Measurements from ENCODE around the gene STAB2. TPM values are rescaled to one million over a fixed set of nuclear protein-coding genes. Genes with fewer than 3 reads are reported as not detected.

Gene STAB2
- polyA plus RNA-seq, 1 of the 3 experiments (the other 2 are of a cell fraction) = not detected

DNA sequence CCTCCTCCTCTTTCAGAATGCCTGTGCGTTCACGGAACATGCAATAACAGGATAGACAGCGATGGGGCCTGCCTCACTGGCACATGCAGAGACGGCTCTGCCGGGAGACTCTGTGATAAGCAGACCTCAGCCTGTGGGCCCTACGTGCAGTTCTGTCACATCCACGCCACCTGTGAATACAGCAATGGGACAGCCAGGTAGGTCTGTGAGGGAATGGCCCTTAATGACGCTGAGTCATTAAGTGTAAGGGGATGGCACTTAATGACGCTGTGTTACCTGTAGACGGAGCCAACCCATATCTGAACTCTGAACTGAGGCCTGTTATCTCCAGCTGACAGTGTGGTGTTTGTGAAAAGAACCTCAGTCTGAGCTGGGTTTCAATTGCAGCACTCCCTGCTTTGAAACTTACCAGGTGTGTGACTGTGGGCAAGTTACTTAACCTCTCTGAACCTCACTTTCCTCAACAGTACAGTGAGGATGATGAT, 86.9 kb downstream of the STAB2 start:
- H3K4me3 ChIP-seq (ENCODE audit: low read depth in 2 of 2, low read length in 1 of 2) = no peak overlapping the region
- H3K27me3 ChIP-seq (ENCODE audit: insufficient read depth) = no peaks in the 10 kb centered on the region
- no peaks in the 10 kb centered on the region for H3K36me3 ChIP-seq (replicated peaks in 1 of 2; ENCODE audit: control insufficient read depth in 1 of 2, insufficient read depth in 2 of 2, low read length in 1 of 2)
- no peak for DNase-seq
- POLR2A ChIA-PET = no interaction called here
- H3K9me2 ChIP-seq = no peaks in the 10 kb centered on the region
- TF ChIP-seq, protein P1, sequence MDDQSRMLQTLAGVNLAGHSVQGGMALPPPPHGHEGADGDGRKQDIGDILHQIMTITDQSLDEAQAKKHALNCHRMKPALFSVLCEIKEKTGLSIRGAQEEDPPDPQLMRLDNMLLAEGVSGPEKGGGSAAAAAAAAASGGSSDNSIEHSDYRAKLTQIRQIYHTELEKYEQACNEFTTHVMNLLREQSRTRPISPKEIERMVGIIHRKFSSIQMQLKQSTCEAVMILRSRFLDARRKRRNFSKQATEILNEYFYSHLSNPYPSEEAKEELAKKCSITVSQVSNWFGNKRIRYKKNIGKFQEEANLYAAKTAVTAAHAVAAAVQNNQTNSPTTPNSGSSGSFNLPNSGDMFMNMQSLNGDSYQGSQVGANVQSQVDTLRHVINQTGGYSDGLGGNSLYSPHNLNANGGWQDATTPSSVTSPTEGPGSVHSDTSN (IDR thresholded peaks at IDR 0.05) = no peak
- TF ChIP-seq FOXJ3 (CRISPR knock-in tag; IDR thresholded peaks at IDR 0.05) (no peak), SMC3 (IDR thresholded peaks at IDR 0.05; ENCODE audit: low read depth, low read length) (no peak), RFX5 (IDR thresholded peaks at IDR 0.05; ENCODE audit: low read length) (no peak), GABPA (IDR thresholded peaks at IDR 0.05; ENCODE audit: low read depth) (no peak)
- TF ChIP-seq, protein P2, sequence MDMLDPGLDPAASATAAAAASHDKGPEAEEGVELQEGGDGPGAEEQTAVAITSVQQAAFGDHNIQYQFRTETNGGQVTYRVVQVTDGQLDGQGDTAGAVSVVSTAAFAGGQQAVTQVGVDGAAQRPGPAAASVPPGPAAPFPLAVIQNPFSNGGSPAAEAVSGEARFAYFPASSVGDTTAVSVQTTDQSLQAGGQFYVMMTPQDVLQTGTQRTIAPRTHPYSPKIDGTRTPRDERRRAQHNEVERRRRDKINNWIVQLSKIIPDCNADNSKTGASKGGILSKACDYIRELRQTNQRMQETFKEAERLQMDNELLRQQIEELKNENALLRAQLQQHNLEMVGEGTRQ (IDR thresholded peaks at IDR 0.05; ENCODE audit: borderline replicate concordance, low read depth, low read length) = no peak
- no peaks in the 10 kb centered on the region for H3K79me2 ChIP-seq (ENCODE audit: insufficient read depth)
- H3K4me1 ChIP-seq (ENCODE audit: control insufficient read depth in 1 of 2, insufficient read depth in 2 of 2, low read depth in 1 of 2, low read length in 1 of 2) = peaks cover 0 to 12% of the 10 kb centered on the region in 2 experiments; a peak in 2 of 4 replicates
- CTCF ChIA-PET = no interaction called here
- H3F3A ChIP-seq (replicated peaks; ENCODE audit: insufficient read depth) = no peaks in the 10 kb centered on the region
- H3K4me2 ChIP-seq = no peak overlapping the region
- H4K20me1 ChIP-seq (ENCODE audit: insufficient read depth) = no peaks in the 10 kb centered on the region
- H2AFZ ChIP-seq (ENCODE audit: low read depth) = no peak overlapping the region
- H3K27ac ChIP-seq (ENCODE audit: low read depth in 2 of 2, low read length in 1 of 2) = no peak overlapping the region
- WGBS (ENCODE audit: low lambda C conversion rate) = 83% methylated on average over 5 of the region's 10 CpGs
- no peaks in the 10 kb centered on the region for H3K9me3 ChIP-seq
- no peak overlapping the region for H3K9ac ChIP-seq

DNA sequence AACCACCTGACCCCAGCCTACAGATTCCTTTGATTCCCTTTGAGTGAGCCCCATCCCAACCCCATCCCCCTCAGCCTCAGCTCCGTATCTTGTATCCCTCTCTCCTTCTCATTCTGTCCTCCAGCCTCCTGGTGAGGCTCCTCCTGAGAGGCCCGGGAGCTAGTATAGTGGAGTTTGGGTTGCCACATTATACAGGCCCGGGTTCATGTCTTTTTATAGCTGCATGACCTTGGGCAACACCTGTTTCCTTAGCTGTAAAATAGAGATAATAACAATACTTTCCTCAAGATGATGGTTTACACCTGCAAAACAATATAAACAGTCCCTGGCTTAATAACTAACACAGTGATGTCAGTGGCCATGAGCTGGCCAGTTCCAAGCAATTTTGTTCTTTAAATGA, 89.8 kb downstream of the STAB2 start:
- no peaks in the 10 kb centered on the region for H3K27me3 ChIP-seq (ENCODE audit: insufficient read depth)
- no peaks in the 10 kb centered on the region for H3K9me3 ChIP-seq
- POLR2A ChIA-PET = interaction anchor here (0.6 kb wide), 1 partner anchor 12 kb away, joined by 3 read pairs; no protein-coding TSS in a partner anchor
- H3K4me2 ChIP-seq = no peak overlapping the region
- TF ChIP-seq MEF2A (IDR thresholded peaks at IDR 0.05; ENCODE audit: borderline replicate concordance, low read depth) = no peak
- TF ChIP-seq CTCF (IDR thresholded peaks at IDR 0.05) = no peak
- TF ChIP-seq TAF1 (IDR thresholded peaks at IDR 0.05; ENCODE audit: borderline replicate concordance, low read depth, low read length) = no peak
- TF ChIP-seq FOSL2 (IDR thresholded peaks at IDR 0.05; ENCODE audit: borderline replicate concordance, low read depth) = no peak
- TF ChIP-seq EP300 (IDR thresholded peaks at IDR 0.05; ENCODE audit: borderline replicate concordance in 1 of 2, low read depth in 1 of 2, low read length in 1 of 2) = no peak
- TF ChIP-seq YY1 (IDR thresholded peaks at IDR 0.05; ENCODE audit: low read depth) = no peak
- no peak for TF ChIP-seq FOXJ3 (CRISPR knock-in tag; IDR thresholded peaks at IDR 0.05)
- no peak for TF ChIP-seq RCOR1 (IDR thresholded peaks at IDR 0.05; ENCODE audit: low read length)
- TF ChIP-seq, protein P2 (IDR thresholded peaks at IDR 0.05; ENCODE audit: borderline replicate concordance, low read depth, low read length) = no peak
- no peak for TF ChIP-seq POLR2AphosphoS5 (IDR thresholded peaks at IDR 0.05; ENCODE audit: low read depth, low read length)
- no peak for TF ChIP-seq TEAD4 (IDR thresholded peaks at IDR 0.05; ENCODE audit: borderline replicate concordance, insufficient read depth)
- no peak for TF ChIP-seq ZBTB33 (IDR thresholded peaks at IDR 0.05; ENCODE audit: borderline replicate concordance, low read depth)
- no peak for TF ChIP-seq SIN3A (IDR thresholded peaks at IDR 0.05; ENCODE audit: borderline replicate concordance, low read depth, low read length)
- no peak for TF ChIP-seq EZH2phosphoT487 (IDR thresholded peaks at IDR 0.05; ENCODE audit: borderline replicate concordance, low read depth)
- TF ChIP-seq NFIC (IDR thresholded peaks at IDR 0.05; ENCODE audit: borderline replicate concordance) = no peak
- TF ChIP-seq SMC3 (IDR thresholded peaks at IDR 0.05; ENCODE audit: low read depth, low read length) = no peak
- no peak for TF ChIP-seq RFX5 (IDR thresholded peaks at IDR 0.05; ENCODE audit: low read length)
- H3K4me1 ChIP-seq (ENCODE audit: control insufficient read depth in 1 of 2, insufficient read depth in 2 of 2, low read depth in 1 of 2, low read length in 1 of 2) = peaks cover 0 to 25% of the 10 kb centered on the region in 2 experiments; a peak in 2 of 4 replicates
- CTCF ChIA-PET = interaction anchor here (1.0 to 4.5 kb wide), 2 partner anchors 45 to 101 kb away, joined by 3 to 18 read pairs; no protein-coding TSS in a partner anchor
- no peaks in the 10 kb centered on the region for H3K36me3 ChIP-seq (replicated peaks in 1 of 2; ENCODE audit: control insufficient read depth in 1 of 2, insufficient read depth in 2 of 2, low read length in 1 of 2)
- H2AFZ ChIP-seq (ENCODE audit: low read depth) = no peak overlapping the region
- no peaks in the 10 kb centered on the region for H3F3A ChIP-seq (replicated peaks; ENCODE audit: insufficient read depth)
- H3K79me2 ChIP-seq (ENCODE audit: insufficient read depth) = no peaks in the 10 kb centered on the region
- no peak overlapping the region for H3K4me3 ChIP-seq (ENCODE audit: low read depth in 2 of 2, low read length in 1 of 2)
- H3K27ac ChIP-seq (ENCODE audit: low read depth in 2 of 2, low read length in 1 of 2) = no peak overlapping the region
- WGBS (ENCODE audit: low lambda C conversion rate) = 45% methylated on average over 3 of the region's 3 CpGs
- no peak for DNase-seq
- H3K9me2 ChIP-seq = no peaks in the 10 kb centered on the region
- no peak overlapping the region for H3K9ac ChIP-seq
- no peaks in the 10 kb centered on the region for H4K20me1 ChIP-seq (ENCODE audit: insufficient read depth)

Data from SK-N-SH (cell line).